ENCODE measurements around the gene ZMYND10.

GRCh38 chr3:50390508-50391224, 45.1 kb upstream of the ZMYND10 start:
- TF ChIP-seq CTCF (IDR thresholded peaks at IDR 0.05; ENCODE audit: low read depth, low read length, poor library complexity, severe bottlenecking) (no peak), EZH2phosphoT487 (IDR thresholded peaks at IDR 0.05; ENCODE audit: borderline replicate concordance, low read length) (no peak)
